ENCODE results near the gene UBE2Z.
A peak's percentile ranks its signal among the peaks of the same experiment; 100 is the strongest.

The UBE2Z gene

DNA sequence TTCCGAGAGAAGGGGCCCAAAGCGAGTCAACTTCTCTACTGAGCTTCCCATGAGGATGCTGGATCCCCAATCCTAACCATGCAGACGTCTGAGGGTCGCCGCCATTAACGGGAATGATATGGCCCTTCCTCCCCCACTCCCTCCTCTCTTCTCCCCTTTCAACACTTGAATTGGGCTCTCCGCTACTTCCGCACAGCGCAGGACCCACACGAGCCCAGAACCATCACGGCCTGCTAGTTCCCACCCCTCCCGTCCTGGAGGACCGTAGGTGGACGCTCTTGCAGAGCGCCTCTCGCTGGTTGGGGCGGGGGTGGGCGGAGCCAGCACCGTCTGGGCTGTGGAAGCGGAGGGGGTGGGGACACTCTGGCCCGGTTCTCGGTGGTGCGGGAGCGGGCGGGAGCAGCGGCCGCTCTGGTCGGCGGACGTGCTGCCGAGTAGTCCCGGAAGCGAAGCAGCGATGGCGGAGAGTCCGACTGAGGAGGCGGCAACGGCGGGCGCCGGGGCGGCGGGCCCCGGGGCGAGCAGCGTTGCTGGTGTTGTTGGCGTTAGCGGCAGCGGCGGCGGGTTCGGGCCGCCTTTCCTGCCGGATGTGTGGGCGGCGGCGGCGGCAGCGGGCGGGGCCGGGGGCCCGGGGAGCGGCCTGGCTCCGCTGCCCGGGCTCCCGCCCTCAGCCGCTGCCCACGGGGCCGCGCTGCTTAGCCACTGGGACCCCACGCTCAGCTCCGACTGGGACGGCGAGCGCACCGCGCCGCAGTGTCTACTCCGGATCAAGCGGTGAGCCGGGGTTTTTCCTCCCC, at the start of gene UBE2Z:
Gene UBE2Z, plus strand, starts transcription at position 361 of the 797 bp plus-strand sequence. Its CDS starts 97 bp downstream, at position 458.
- Histone ChIP-seq H3K36me3 (replicated peaks; ENCODE audit: low read depth, low read length) (peaks cover 40% of the 10 kb centered on the region), H2AFZ (ENCODE audit: low read depth, low read length) (peak within 1 kb of the TSS; percentile 76; the same call in 1 of the 2 replicates), H3K27ac (ENCODE audit: low read length) (peak within 1 kb of the TSS; percentile 86), H4K20me1 (ENCODE audit: insufficient read depth, low read length) (peaks cover 22% of the 10 kb centered on the region), H3K4me3 (ENCODE audit: low read length) (peak within 1 kb of the TSS; percentile 99), H3K4me2 (ENCODE audit: low read length) (peak within 1 kb of the TSS; percentile 100), H3K9me3 (ENCODE audit: insufficient read depth, low read length) (no peaks in the 10 kb centered on the region), H3K9ac (ENCODE audit: low read length) (peak within 1 kb of the TSS; percentile 96), H3K4me1 (ENCODE audit: low read length) (peaks cover 28% of the 10 kb centered on the region), H3K79me2 (ENCODE audit: low read length) (peaks cover 61% of the 10 kb centered on the region), H3K27me3 (ENCODE audit: low read depth, low read length) (no peaks in the 10 kb centered on the region)
- TF ChIP-seq, protein P1, sequence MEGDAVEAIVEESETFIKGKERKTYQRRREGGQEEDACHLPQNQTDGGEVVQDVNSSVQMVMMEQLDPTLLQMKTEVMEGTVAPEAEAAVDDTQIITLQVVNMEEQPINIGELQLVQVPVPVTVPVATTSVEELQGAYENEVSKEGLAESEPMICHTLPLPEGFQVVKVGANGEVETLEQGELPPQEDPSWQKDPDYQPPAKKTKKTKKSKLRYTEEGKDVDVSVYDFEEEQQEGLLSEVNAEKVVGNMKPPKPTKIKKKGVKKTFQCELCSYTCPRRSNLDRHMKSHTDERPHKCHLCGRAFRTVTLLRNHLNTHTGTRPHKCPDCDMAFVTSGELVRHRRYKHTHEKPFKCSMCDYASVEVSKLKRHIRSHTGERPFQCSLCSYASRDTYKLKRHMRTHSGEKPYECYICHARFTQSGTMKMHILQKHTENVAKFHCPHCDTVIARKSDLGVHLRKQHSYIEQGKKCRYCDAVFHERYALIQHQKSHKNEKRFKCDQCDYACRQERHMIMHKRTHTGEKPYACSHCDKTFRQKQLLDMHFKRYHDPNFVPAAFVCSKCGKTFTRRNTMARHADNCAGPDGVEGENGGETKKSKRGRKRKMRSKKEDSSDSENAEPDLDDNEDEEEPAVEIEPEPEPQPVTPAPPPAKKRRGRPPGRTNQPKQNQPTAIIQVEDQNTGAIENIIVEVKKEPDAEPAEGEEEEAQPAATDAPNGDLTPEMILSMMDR (IDR thresholded peaks at IDR 0.05; ENCODE audit: low read depth, low read length) = peak; percentile 27; the same call in 1 of the 2 replicates
- TF ChIP-seq EZH2phosphoT487 (IDR thresholded peaks at IDR 0.05; ENCODE audit: low read depth) = no peak

DNA sequence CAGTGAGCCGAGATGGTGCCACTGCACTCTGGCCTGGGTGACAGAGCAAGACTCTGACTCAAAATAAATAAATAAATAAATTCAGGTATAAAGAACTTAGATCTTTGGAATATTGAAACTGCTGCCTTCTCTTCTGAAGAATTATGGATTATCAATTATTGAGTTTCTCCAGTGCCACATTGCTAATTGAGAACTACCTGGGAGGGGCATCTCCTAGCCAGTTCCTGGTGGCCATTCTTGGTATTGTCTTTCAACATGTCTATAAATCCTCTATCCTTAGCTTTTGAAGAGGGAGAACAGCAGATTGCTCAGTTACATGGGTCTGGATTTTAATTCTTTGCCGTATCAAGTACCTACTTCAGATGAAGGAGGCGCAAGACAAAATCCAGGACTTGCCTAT, 48.2 kb upstream of the UBE2Z start:
- no peaks in the 10 kb centered on the region for H3K9me3 ChIP-seq (ENCODE audit: insufficient read depth, low read length)
- H3K27me3 ChIP-seq (ENCODE audit: low read depth, low read length) = no peaks in the 10 kb centered on the region
- H3K9ac ChIP-seq (ENCODE audit: low read length) = no peak overlapping the region
- no peaks in the 10 kb centered on the region for H3K4me1 ChIP-seq (ENCODE audit: low read length)
- H3K4me3 ChIP-seq (ENCODE audit: low read length) = no peak overlapping the region
- H3K27ac ChIP-seq (ENCODE audit: low read length) = no peak overlapping the region
- no peaks in the 10 kb centered on the region for H4K20me1 ChIP-seq (ENCODE audit: insufficient read depth, low read length)
- no peaks in the 10 kb centered on the region for H3K79me2 ChIP-seq (ENCODE audit: low read length)
- no peak overlapping the region for H3K4me2 ChIP-seq (ENCODE audit: low read length)
- H3K36me3 ChIP-seq (replicated peaks; ENCODE audit: low read depth, low read length) = peaks cover 23% of the 10 kb centered on the region
- TF ChIP-seq, protein P1 (IDR thresholded peaks at IDR 0.05; ENCODE audit: low read depth, low read length) = no peak
- TF ChIP-seq EZH2phosphoT487 (IDR thresholded peaks at IDR 0.05; ENCODE audit: low read depth) = no peak
- H2AFZ ChIP-seq (ENCODE audit: low read depth, low read length) = no peak overlapping the region

DNA sequence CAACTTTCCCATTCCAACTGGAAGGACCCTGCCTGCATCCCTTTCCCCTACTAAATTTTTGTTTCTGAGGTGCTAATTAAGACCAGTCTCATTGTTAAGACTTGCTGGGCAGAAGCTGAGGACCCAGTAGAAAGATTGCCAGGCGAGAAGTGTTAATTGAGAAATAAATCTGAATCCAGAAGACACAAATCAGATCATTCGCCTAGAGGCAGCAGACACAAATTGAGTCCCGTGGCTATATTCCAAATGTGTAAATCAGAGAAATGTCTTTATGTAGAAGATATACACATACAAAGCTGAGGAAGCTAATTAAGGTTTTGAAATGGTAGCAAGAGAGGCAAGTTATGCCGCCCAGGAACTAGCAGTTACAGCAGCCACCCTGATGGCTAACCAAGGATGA, 47.8 kb upstream of the UBE2Z start:
- TF ChIP-seq, protein P1 (IDR thresholded peaks at IDR 0.05; ENCODE audit: low read depth, low read length) = no peak
- no peak for TF ChIP-seq EZH2phosphoT487 (IDR thresholded peaks at IDR 0.05; ENCODE audit: low read depth)
- Histone ChIP-seq H3K36me3 (replicated peaks; ENCODE audit: low read depth, low read length) (peaks cover 23% of the 10 kb centered on the region), H3K9me3 (ENCODE audit: insufficient read depth, low read length) (no peaks in the 10 kb centered on the region), H3K27me3 (ENCODE audit: low read depth, low read length) (no peaks in the 10 kb centered on the region), H3K4me3 (ENCODE audit: low read length) (no peak overlapping the region), H4K20me1 (ENCODE audit: insufficient read depth, low read length) (no peaks in the 10 kb centered on the region), H3K9ac (ENCODE audit: low read length) (no peak overlapping the region), H3K4me1 (ENCODE audit: low read length) (no peaks in the 10 kb centered on the region), H2AFZ (ENCODE audit: low read depth, low read length) (no peak overlapping the region), H3K79me2 (ENCODE audit: low read length) (no peaks in the 10 kb centered on the region), H3K27ac (ENCODE audit: low read length) (no peak overlapping the region), H3K4me2 (ENCODE audit: low read length) (no peak overlapping the region)

DNA sequence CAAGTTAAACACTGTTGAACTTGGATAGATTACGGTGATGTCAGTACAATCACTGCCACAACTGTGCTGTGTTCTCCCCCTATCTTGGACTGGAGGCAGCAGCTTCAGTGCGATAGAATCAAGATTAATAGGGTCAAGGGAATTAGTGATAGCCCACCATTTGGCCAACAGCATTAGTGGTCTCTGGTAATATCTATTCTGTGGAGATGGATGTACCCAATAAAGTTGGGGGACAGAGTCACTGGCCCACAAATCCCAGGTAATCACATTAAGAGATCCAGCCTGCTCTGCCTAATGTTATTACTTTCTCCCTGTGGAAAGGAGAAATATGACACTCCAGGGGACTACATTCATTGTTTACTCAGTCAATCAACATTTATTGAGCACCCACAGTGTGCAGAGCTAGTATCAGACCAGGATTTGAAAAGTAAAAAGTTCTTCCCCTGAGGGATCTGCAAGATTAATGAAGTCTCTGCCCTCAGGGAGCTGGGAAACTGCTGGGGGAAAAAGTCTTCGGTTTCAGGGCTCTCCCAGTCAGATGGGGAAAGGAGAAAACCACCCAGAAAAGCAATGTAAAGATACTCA, 39.2 kb upstream of the UBE2Z start:
- TF ChIP-seq, protein P1 (IDR thresholded peaks at IDR 0.05; ENCODE audit: low read depth, low read length) = no peak
- no peak for TF ChIP-seq EZH2phosphoT487 (IDR thresholded peaks at IDR 0.05; ENCODE audit: low read depth)
- Histone ChIP-seq H3K27me3 (ENCODE audit: low read depth, low read length) (no peaks in the 10 kb centered on the region), H3K36me3 (replicated peaks; ENCODE audit: low read depth, low read length) (peaks cover 5% of the 10 kb centered on the region), H3K9me3 (ENCODE audit: insufficient read depth, low read length) (no peaks in the 10 kb centered on the region), H3K79me2 (ENCODE audit: low read length) (no peaks in the 10 kb centered on the region), H3K9ac (ENCODE audit: low read length) (no peak overlapping the region), H3K4me2 (ENCODE audit: low read length) (no peak overlapping the region), H3K27ac (ENCODE audit: low read length) (no peak overlapping the region), H2AFZ (ENCODE audit: low read depth, low read length) (no peak overlapping the region), H3K4me1 (ENCODE audit: low read length) (no peaks in the 10 kb centered on the region), H4K20me1 (ENCODE audit: insufficient read depth, low read length) (no peaks in the 10 kb centered on the region), H3K4me3 (ENCODE audit: low read length) (no peak overlapping the region)
